ENCODE data around the gene RFWD3. TPM values are rescaled to one million over a fixed set of nuclear protein-coding genes. Genes with fewer than 3 reads are reported as not detected.

The RFWD3 gene
- total RNA-seq, 4 donors from 2014 or later: 6.8 to 13.3 (median 10.1) TPM

GRCh38 chr16:74603848-74604247, 62.8 kb downstream of the RFWD3 start:
- intact Hi-C loops (cut with DNase I): no loop called here
- no peak for TF ChIP-seq POLR2AphosphoS5 (IDR thresholded peaks at IDR 0.05)
- TF ChIP-seq CTCF (IDR thresholded peaks at IDR 0.05): no peak
- TF ChIP-seq POLR2A (IDR thresholded peaks at IDR 0.05; ENCODE audit: low read depth): no peak
- TF ChIP-seq EP300 (IDR thresholded peaks at IDR 0.05): no peak
- 62% methylated on average over 4 of the region's 4 CpGs for WGBS
- Histone ChIP-seq H3K4me1 (peaks cover 41 to 64% (median 60%) of the 10 kb centered on the region in 4 donors), H3K27me3 (no peaks in the 10 kb centered on the region), H3K36me3 (no peaks in the 10 kb centered on the region), H3K4me3 (no peak overlapping the region), H3K27ac (replicated peaks in 1 of 4) (no peak overlapping the region), H3K9me3 (no peaks in the 10 kb centered on the region)
- DNase-seq (ENCODE audit: extremely low spot score): no peak

GRCh38 chr16:74601126-74601871, 65.4 kb downstream of the RFWD3 start:
- no peak for DNase-seq (ENCODE audit: extremely low spot score)
- H3K36me3 ChIP-seq: peaks cover 0 to 17% (median 2%) of the 10 kb centered on the region in 4 donors
- H3K4me3 ChIP-seq: no peak overlapping the region
- TF ChIP-seq POLR2A (IDR thresholded peaks at IDR 0.05; ENCODE audit: low read depth) (no peak), POLR2AphosphoS5 (IDR thresholded peaks at IDR 0.05) (no peak), EP300 (IDR thresholded peaks at IDR 0.05) (no peak), CTCF (IDR thresholded peaks at IDR 0.05) (no peak)
- H3K9me3 ChIP-seq: no peaks in the 10 kb centered on the region
- H3K27me3 ChIP-seq: no peaks in the 10 kb centered on the region
- no peak overlapping the region for H3K27ac ChIP-seq (replicated peaks in 1 of 4)
- peaks cover 34 to 54% (median 51%) of the 10 kb centered on the region in 4 donors for H3K4me1 ChIP-seq
- intact Hi-C loops (cut with DNase I): no loop called here
- WGBS: 57% methylated on average over 9 of the region's 9 CpGs

DNA sequence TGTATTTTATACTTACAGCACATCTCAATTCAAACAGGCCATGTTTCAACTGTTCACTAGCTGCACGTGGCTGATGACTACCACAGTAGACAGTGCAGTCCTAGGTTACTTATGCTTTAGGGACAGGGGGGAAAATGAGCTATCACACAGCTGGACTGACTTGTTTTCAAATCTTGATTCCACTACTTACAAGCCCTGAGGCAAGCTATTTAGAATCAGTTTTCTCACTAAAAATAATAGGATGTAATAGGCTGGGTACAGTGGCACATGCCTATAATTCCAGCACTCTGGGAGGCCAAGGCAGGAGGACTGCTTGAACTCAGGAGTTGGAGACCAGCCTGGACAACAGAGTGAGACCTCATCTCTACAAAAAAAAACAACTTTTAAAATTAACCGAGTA, 70.1 kb downstream of the RFWD3 start:
- Histone ChIP-seq H3K9me3 (no peaks in the 10 kb centered on the region), H3K27me3 (no peaks in the 10 kb centered on the region), H3K4me3 (no peak overlapping the region), H3K27ac (replicated peaks in 1 of 4) (no peak overlapping the region), H3K36me3 (peaks cover 0 to 20% (median 2%) of the 10 kb centered on the region in 4 donors), H3K4me1 (peaks cover 12 to 43% (median 31%) of the 10 kb centered on the region in 4 donors)
- WGBS: 81% methylated on average over 2 of the region's 2 CpGs
- DNase-seq (ENCODE audit: extremely low spot score): no peak
- intact Hi-C loops (cut with DNase I): no loop called here
- TF ChIP-seq POLR2AphosphoS5 (IDR thresholded peaks at IDR 0.05): no peak
- TF ChIP-seq CTCF (IDR thresholded peaks at IDR 0.05): no peak
- no peak for TF ChIP-seq EP300 (IDR thresholded peaks at IDR 0.05)
- no peak for TF ChIP-seq POLR2A (IDR thresholded peaks at IDR 0.05; ENCODE audit: low read depth)

DNA sequence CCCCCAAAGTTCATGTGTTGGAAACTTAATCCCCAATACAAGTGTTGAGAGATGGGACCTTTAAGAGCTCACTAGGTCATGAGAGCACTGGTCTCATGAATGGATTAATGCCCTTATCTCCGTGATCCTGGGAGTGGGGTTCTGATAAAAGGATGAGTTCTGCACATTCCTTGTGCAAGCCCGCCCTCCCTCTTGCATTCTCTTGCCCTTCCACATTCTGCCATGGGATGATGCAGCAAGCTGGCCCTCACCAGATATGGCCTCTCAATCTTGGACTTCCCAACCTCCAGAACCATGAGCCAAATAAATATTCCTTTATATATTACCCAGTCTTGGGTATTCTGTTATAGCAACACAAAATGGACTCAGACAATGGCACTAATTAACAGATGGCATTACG, 73.8 kb downstream of the RFWD3 start:
- peaks cover 0 to 15% (median 3%) of the 10 kb centered on the region in 4 donors for H3K36me3 ChIP-seq
- TF ChIP-seq POLR2AphosphoS5 (IDR thresholded peaks at IDR 0.05) (no peak), CTCF (IDR thresholded peaks at IDR 0.05) (no peak)
- H3K4me3 ChIP-seq: no peak overlapping the region
- H3K27ac ChIP-seq (replicated peaks in 1 of 4): no peak overlapping the region
- no peaks in the 10 kb centered on the region for H3K9me3 ChIP-seq
- H3K27me3 ChIP-seq: no peaks in the 10 kb centered on the region
- H3K4me1 ChIP-seq: peaks cover 7 to 38% (median 24%) of the 10 kb centered on the region in 4 donors
- DNase-seq (ENCODE audit: extremely low spot score): no peak
- intact Hi-C loops (cut with DNase I): no loop called here
- WGBS: 97% methylated on average over 3 of the region's 3 CpGs
